ENCODE data around the gene RAB18. TPM values are rescaled to one million over a fixed set of nuclear protein-coding genes. Genes with fewer than 3 reads are reported as not detected.

The RAB18 gene
- total and polyA plus RNA-seq, 10 of the 15 experiments (the other 5 are each of a cell fraction or from before 2014, with no cell fraction given), result 13.4 to 98.8 (median 42.1) TPM

DNA sequence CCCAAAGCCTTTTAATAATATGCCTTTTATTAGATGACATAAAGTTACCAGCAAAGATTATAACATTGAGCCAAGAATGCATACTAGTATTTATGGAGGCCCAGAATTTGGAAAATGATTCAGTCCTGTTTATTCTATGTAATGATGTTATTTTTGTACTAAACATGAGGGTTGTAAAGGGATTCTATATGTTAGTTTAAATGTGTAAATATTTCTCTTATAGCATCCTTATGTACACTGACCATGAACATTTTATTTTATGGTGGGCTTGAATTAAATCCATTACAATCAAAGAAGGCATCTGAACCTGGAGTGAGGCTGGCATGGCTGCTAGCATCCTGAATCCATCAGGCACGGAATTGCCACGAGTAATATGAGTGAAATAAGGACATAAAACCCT is 80.2 kb downstream of the RAB18 start:
- in situ Hi-C loops (cut with MboI), result no loop called here
- 0% methylated on average over 2 of the region's 2 CpGs for WGBS (ENCODE audit: insufficient coverage, insufficient replicate concordance, low lambda C conversion rate, missing lambda C conversion rate)

More for the DNA sequence above, 80.2 kb downstream of the RAB18 start:
- H3K4me3 ChIP-seq, result no peak overlapping the region
- ChIA-PET POLR2A (no interaction called here), SMC1A (ENCODE audit: uncharacterized antibody, unreplicated experiment) (no interaction called here), CTCF (no interaction called here), RAD21 (ENCODE audit: unreplicated experiment) (no interaction called here)
- H3K4me1 ChIP-seq (ENCODE audit: control insufficient read depth, insufficient read depth, low read length), result no peaks in the 10 kb centered on the region
- H3K9ac ChIP-seq (ENCODE audit: control insufficient read depth, insufficient read depth, low read length), result no peak overlapping the region
- FAIRE-seq (no peak), DNase-seq (ENCODE audit: low read depth, low spot score) (no peak), ATAC-seq (no peak)
- H3K79me2 ChIP-seq (ENCODE audit: control insufficient read depth, insufficient read depth, low read length), result no peaks in the 10 kb centered on the region
- no peaks in the 10 kb centered on the region for H3K36me3 ChIP-seq (ENCODE audit: control insufficient read depth in 2 of 2, insufficient read depth in 2 of 2, low read length in 1 of 2)
- no peak for TF ChIP-seq NFYA (IDR thresholded peaks at IDR 0.05; ENCODE audit: borderline replicate concordance, low read depth, low read length)
- TF ChIP-seq, protein P1, sequence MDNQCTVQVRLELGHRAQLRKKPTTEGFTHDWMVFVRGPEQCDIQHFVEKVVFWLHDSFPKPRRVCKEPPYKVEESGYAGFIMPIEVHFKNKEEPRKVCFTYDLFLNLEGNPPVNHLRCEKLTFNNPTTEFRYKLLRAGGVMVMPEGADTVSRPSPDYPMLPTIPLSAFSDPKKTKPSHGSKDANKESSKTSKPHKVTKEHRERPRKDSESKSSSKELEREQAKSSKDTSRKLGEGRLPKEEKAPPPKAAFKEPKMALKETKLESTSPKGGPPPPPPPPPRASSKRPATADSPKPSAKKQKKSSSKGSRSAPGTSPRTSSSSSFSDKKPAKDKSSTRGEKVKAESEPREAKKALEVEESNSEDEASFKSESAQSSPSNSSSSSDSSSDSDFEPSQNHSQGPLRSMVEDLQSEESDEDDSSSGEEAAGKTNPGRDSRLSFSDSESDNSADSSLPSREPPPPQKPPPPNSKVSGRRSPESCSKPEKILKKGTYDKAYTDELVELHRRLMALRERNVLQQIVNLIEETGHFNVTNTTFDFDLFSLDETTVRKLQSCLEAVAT (IDR thresholded peaks at IDR 0.05), result no peak
- TF ChIP-seq SRF (IDR thresholded peaks at IDR 0.05; ENCODE audit: low read depth in 2 of 2, low read length in 2 of 2), result no peak
- TF ChIP-seq CBX5 (IDR thresholded peaks at IDR 0.05; ENCODE audit: low read depth), result no peak
- TF ChIP-seq, protein P2, sequence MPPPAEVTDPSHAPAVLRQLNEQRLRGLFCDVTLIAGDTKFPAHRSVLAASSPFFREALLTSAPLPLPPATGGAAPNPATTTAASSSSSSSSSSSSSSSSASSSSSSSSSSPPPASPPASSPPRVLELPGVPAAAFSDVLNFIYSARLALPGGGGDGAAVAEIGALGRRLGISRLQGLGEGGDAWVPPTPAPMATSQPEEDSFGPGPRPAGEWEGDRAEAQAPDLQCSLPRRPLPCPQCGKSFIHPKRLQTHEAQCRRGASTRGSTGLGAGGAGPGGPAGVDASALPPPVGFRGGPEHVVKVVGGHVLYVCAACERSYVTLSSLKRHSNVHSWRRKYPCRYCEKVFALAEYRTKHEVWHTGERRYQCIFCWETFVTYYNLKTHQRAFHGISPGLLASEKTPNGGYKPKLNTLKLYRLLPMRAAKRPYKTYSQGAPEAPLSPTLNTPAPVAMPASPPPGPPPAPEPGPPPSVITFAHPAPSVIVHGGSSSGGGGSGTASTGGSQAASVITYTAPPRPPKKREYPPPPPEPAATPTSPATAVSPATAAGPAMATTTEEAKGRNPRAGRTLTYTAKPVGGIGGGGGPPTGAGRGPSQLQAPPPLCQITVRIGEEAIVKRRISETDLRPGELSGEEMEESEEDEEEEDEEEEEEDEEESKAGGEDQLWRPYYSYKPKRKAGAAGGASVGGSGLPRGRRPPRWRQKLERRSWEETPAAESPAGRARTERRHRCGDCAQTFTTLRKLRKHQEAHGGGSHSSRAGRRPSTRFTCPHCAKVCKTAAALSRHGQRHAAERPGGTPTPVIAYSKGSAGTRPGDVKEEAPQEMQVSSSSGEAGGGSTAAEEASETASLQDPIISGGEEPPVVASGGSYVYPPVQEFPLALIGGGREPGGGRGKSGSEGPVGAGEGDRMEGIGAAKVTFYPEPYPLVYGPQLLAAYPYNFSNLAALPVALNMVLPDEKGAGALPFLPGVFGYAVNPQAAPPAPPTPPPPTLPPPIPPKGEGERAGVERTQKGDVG (CRISPR knock-in tag; IDR thresholded peaks at IDR 0.05), result no peak
- TF ChIP-seq FOXM1 (IDR thresholded peaks at IDR 0.05; ENCODE audit: low read depth, low read length), result no peak
- TF ChIP-seq TARDBP (IDR thresholded peaks at IDR 0.05; ENCODE audit: borderline replicate concordance), result no peak
- TF ChIP-seq NBN (IDR thresholded peaks at IDR 0.05), result no peak
- TF ChIP-seq, protein P3, sequence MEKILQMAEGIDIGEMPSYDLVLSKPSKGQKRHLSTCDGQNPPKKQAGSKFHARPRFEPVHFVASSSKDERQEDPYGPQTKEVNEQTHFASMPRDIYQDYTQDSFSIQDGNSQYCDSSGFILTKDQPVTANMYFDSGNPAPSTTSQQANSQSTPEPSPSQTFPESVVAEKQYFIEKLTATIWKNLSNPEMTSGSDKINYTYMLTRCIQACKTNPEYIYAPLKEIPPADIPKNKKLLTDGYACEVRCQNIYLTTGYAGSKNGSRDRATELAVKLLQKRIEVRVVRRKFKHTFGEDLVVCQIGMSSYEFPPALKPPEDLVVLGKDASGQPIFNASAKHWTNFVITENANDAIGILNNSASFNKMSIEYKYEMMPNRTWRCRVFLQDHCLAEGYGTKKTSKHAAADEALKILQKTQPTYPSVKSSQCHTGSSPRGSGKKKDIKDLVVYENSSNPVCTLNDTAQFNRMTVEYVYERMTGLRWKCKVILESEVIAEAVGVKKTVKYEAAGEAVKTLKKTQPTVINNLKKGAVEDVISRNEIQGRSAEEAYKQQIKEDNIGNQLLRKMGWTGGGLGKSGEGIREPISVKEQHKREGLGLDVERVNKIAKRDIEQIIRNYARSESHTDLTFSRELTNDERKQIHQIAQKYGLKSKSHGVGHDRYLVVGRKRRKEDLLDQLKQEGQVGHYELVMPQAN (conservative IDR thresholded peaks at IDR 0.05), result no peak
- no peak for TF ChIP-seq TCF3 (IDR thresholded peaks at IDR 0.05; ENCODE audit: borderline replicate concordance, insufficient read depth, low read depth, low read length)
- TF ChIP-seq GATAD2B (conservative IDR thresholded peaks at IDR 0.05; ENCODE audit: low read depth), result no peak
- TF ChIP-seq MYB (IDR thresholded peaks at IDR 0.05; ENCODE audit: borderline replicate concordance, low read depth, low read length), result no peak
- no peak for TF ChIP-seq MTA2 (IDR thresholded peaks at IDR 0.05; ENCODE audit: low read depth)
- no peak for TF ChIP-seq POLR2A (IDR thresholded peaks at IDR 0.05; ENCODE audit: low read depth, low read length)
- TF ChIP-seq, protein P4, sequence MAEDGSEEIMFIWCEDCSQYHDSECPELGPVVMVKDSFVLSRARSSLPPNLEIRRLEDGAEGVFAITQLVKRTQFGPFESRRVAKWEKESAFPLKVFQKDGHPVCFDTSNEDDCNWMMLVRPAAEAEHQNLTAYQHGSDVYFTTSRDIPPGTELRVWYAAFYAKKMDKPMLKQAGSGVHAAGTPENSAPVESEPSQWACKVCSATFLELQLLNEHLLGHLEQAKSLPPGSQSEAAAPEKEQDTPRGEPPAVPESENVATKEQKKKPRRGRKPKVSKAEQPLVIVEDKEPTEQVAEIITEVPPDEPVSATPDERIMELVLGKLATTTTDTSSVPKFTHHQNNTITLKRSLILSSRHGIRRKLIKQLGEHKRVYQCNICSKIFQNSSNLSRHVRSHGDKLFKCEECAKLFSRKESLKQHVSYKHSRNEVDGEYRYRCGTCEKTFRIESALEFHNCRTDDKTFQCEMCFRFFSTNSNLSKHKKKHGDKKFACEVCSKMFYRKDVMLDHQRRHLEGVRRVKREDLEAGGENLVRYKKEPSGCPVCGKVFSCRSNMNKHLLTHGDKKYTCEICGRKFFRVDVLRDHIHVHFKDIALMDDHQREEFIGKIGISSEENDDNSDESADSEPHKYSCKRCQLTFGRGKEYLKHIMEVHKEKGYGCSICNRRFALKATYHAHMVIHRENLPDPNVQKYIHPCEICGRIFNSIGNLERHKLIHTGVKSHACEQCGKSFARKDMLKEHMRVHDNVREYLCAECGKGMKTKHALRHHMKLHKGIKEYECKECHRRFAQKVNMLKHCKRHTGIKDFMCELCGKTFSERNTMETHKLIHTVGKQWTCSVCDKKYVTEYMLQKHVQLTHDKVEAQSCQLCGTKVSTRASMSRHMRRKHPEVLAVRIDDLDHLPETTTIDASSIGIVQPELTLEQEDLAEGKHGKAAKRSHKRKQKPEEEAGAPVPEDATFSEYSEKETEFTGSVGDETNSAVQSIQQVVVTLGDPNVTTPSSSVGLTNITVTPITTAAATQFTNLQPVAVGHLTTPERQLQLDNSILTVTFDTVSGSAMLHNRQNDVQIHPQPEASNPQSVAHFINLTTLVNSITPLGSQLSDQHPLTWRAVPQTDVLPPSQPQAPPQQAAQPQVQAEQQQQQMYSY (CRISPR knock-in tag; IDR thresholded peaks at IDR 0.05), result no peak
- TF ChIP-seq YY1 (IDR thresholded peaks at IDR 0.05; ENCODE audit: low read depth, low read length), result no peak
- H3K27ac ChIP-seq (ENCODE audit: control insufficient read depth, insufficient read depth), result no peak overlapping the region
- intact Hi-C loops (cut with micrococcal nuclease; ENCODE audit: unreplicated experiment), result no loop called here
- no peaks in the 10 kb centered on the region for H3K27me3 ChIP-seq (replicated peaks in 1 of 2; ENCODE audit: control insufficient read depth in 2 of 2, insufficient read depth in 2 of 2, low read length in 1 of 2)
- BruUV-seq (replicated peaks), result no TSS peak
- no peaks in the 10 kb centered on the region for H4K20me1 ChIP-seq (ENCODE audit: control insufficient read depth, insufficient read depth)
- no peak overlapping the region for H3K4me2 ChIP-seq (ENCODE audit: control insufficient read depth, insufficient read depth)
- H2AFZ ChIP-seq (ENCODE audit: control insufficient read depth, low read depth, low read length), result no peak overlapping the region
- H3K9me3 ChIP-seq (replicated peaks; ENCODE audit: control insufficient read depth, insufficient read depth, low read length), result no peaks in the 10 kb centered on the region

Measured in GM12878 (cell line).